NB4 (cell line): Measurements from ENCODE around the gene PFDN1.

ENCODE experiments used
- CTCF ChIP-seq: IDR thresholded peaks from one replicate; pipeline ENCODE4 v1.5.1; 2012; ENCODE audit warnings: low read depth, low read length
- POLR2A ChIP-seq: IDR thresholded peaks from 2 replicates; pipeline ENCODE4 v1.6.1; 2011; ENCODE audit warnings: mild to moderate bottlenecking; ENCODE audit not compliant: insufficient read length; ENCODE audit errors: extremely low read depth

- TF ChIP-seq POLR2A (no peak), CTCF (no peak)
Observed at GRCh38 chr5:140258016-140258415, 44.9 kb downstream of the PFDN1 start.
